HUES64 (cell line): ENCODE results near the gene ANK3.

Source experiments
- H3K27ac ChIP-seq: 2 replicates; pipeline ENCODE4 v1.7.0; 2013; ENCODE audit warnings: low read depth, low read length, inconsistent platforms
- H3K27me3 ChIP-seq: 2 replicates; pipeline ENCODE4 v1.6.1; 2013; ENCODE audit warnings: mild to moderate bottlenecking, low read length; ENCODE audit not compliant: insufficient read depth
- H3K36me3 ChIP-seq: 2 replicates; pipeline ENCODE4 v1.6.1; 2013; ENCODE audit warnings: mild to moderate bottlenecking, low read length; ENCODE audit not compliant: insufficient read depth
- H3K4me1 ChIP-seq: 2 replicates; pipeline ENCODE4 v1.6.1; 2013; ENCODE audit warnings: mild to moderate bottlenecking, low read length, moderate library complexity; ENCODE audit not compliant: insufficient read depth
- H3K4me3 ChIP-seq: 2 replicates; pipeline ENCODE4 v1.5.1; 2013; ENCODE audit warnings: mild to moderate bottlenecking, low read length, moderate library complexity
- H3K9ac ChIP-seq: 2 replicates; pipeline ENCODE4 v1.6.1; 2013; ENCODE audit warnings: mild to moderate bottlenecking, low read depth, low read length
- H3K9me3 ChIP-seq: 2 replicates; pipeline ENCODE4 v1.6.1; 2013; ENCODE audit warnings: low read depth, low read length; ENCODE audit not compliant: insufficient read depth
- WGBS: fragments of 150-250, 120-280 bp; methylation state at CpG from one replicate; pipeline ENCODE4 v1.1.7; 2013; ENCODE audit warnings: missing lambda C conversion rate; 5-methylcytosine and 5-hydroxymethylcytosine counted together

The ANK3 gene

GRCh38 chr10:60107308-60107976 lies 282.2 kb downstream of the ANK3 start:
- H3K36me3 ChIP-seq = peaks cover 34% of the 10 kb centered on the region
- WGBS = 89% methylated on average over 5 of the region's 5 CpGs
- H3K27me3 ChIP-seq = no peaks in the 10 kb centered on the region
- H3K9me3 ChIP-seq = no peaks in the 10 kb centered on the region
- H3K4me1 ChIP-seq = no peaks in the 10 kb centered on the region
- no peak overlapping the region for H3K27ac ChIP-seq
- H3K9ac ChIP-seq = no peak overlapping the region
- no peak overlapping the region for H3K4me3 ChIP-seq

DNA sequence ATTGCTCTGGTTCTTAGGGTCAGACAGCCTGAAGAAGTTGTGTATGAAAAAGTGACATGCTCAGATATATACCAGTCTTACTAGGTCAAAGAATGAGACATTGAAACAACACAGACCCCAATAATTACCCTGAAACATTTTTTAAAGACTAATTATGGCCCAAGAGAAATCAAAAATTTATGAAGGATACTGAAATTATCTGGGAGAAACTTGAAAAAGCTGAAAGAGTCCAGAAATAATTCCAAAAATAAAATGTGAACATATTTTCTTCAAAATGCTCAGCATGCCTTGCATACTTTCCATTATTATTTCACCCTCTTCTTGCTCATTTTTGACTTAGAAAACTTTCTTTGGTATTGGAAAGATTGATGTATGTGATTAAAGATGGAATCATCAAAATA lies 284.4 kb downstream of the ANK3 start:
- no peak overlapping the region for H3K27ac ChIP-seq
- no peak overlapping the region for H3K9ac ChIP-seq
- peaks cover 34% of the 10 kb centered on the region for H3K36me3 ChIP-seq
- no peaks in the 10 kb centered on the region for H3K4me1 ChIP-seq
- H3K27me3 ChIP-seq = no peaks in the 10 kb centered on the region
- no peaks in the 10 kb centered on the region for H3K9me3 ChIP-seq
- H3K4me3 ChIP-seq = no peak overlapping the region

DNA sequence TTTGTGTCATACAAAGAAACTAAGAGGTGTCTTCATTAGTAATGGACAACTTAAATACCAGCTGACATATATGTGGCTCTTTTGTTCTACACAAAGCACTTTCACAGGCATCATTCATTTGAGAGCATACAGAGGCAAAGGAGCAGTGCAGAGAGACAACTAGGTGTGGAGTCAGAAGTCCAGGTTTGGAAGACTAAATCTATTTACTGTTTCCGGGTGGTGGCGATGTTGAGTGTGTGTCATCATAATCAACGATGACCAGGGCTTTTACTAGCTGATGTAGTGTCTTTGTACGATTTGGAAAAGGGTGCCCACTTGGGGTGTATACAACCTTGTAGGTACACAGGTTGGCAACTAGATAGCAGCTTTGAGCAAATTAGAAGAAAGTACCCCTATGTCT lies 287.9 kb downstream of the ANK3 start:
- Histone ChIP-seq H3K9me3 (no peaks in the 10 kb centered on the region), H3K4me3 (no peak overlapping the region), H3K9ac (no peak overlapping the region), H3K27ac (no peak overlapping the region), H3K36me3 (peaks cover 25% of the 10 kb centered on the region), H3K4me1 (no peaks in the 10 kb centered on the region; the same call in 1 of the 2 replicates), H3K27me3 (no peaks in the 10 kb centered on the region)
- WGBS = 92% methylated on average over 4 of the region's 4 CpGs

DNA sequence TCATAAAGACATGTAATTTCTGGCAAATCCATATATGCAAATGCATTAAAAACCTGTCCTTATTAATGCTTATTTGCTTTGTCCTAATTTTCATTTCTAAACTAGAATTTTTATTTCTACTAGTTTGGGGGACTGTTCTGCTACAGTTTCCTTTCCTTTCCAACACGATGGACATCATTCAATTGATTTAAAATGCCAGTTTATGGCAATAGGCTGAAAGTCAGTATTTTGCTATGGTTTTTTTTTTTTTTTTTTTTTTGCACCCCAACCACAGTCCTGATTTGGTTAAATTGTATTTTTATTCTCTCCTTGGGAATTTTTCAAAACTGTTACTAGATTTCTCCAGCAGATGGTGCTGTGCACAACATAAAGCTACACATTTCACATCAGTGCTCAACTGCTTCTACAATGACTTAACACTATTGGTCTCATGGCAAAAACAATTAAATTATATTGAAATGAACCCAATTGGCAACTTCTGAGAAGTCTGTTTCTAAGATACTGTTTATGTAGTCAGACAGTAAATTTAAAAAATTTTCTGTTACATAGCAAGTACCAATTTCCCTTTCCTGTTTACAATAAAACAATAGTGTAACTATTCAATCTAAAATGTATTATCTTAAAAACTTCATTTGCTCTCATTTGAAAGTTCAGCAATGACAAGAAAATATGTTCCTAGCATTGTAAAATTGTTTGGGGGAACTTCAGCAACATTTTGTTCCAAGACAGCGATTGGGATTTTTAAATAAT lies 289.5 kb downstream of the ANK3 start:
- peaks cover 17% of the 10 kb centered on the region for H3K36me3 ChIP-seq
- H3K4me3 ChIP-seq = no peak overlapping the region
- H3K4me1 ChIP-seq = no peaks in the 10 kb centered on the region; the same call in 1 of the 2 replicates
- no peak overlapping the region for H3K27ac ChIP-seq
- no peaks in the 10 kb centered on the region for H3K27me3 ChIP-seq
- no peaks in the 10 kb centered on the region for H3K9me3 ChIP-seq
- H3K9ac ChIP-seq = no peak overlapping the region
- WGBS = 100% methylated on average over 1 of the region's 2 CpGs

DNA sequence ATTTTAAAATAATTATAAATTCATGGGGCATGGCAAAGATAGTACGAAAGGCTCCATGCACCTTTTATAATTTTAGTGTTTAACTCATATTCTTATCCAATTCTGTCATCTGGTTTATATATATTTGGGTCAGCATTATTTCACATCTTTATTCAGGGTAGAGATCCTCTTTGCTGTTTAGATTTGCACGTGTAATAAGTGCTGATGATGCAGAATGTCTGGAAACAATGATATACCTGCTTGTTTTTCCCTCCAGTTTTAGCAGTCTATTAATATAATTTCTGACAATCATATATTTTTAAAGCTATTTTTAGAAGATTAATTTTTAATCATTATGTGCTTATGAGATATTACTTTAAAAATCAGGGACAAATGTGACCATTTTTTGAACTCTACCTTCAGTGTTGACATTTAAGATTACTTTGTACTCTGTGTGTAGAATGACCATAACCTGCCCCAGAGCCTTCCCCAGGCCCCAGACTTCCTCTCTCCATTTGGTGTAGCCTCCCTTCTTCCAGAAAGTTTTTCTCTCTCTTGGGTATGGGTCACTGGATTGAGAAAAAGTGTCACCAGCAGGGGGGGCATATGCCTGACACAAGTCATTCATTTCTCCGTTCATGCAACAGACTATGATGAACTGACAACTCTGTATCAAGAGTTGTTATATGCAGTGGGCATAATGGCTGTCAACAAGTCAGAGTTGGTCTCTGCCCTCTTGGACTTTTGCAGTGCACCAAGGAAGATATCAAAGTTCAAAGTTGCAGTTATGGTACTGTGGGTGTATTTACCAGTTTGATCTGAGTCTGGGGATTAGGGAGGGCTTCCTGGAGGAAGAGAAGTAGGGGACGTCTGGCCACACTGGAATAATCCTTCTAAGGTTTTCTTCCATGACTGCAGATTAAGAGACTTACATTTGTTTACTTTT lies 290.7 kb downstream of the ANK3 start:
- Histone ChIP-seq H3K9me3 (no peaks in the 10 kb centered on the region), H3K27me3 (no peaks in the 10 kb centered on the region), H3K9ac (no peak overlapping the region), H3K27ac (no peak overlapping the region), H3K36me3 (peaks cover 8% of the 10 kb centered on the region; the same call in 1 of the 2 replicates), H3K4me3 (no peak overlapping the region), H3K4me1 (no peaks in the 10 kb centered on the region; the same call in 1 of the 2 replicates)
- 92% methylated on average over 2 of the region's 4 CpGs for WGBS

GRCh38 chr10:60096761-60097513 lies 292.7 kb downstream of the ANK3 start:
- 83% methylated on average over 5 of the region's 5 CpGs for WGBS
- H3K9ac ChIP-seq = no peak overlapping the region
- no peak overlapping the region for H3K27ac ChIP-seq
- no peaks in the 10 kb centered on the region; the same call in 1 of the 2 replicates for H3K4me1 ChIP-seq
- peaks cover 4% of the 10 kb centered on the region; the same call in 1 of the 2 replicates for H3K36me3 ChIP-seq
- H3K9me3 ChIP-seq = no peaks in the 10 kb centered on the region
- no peak overlapping the region for H3K4me3 ChIP-seq
- H3K27me3 ChIP-seq = no peaks in the 10 kb centered on the region

DNA sequence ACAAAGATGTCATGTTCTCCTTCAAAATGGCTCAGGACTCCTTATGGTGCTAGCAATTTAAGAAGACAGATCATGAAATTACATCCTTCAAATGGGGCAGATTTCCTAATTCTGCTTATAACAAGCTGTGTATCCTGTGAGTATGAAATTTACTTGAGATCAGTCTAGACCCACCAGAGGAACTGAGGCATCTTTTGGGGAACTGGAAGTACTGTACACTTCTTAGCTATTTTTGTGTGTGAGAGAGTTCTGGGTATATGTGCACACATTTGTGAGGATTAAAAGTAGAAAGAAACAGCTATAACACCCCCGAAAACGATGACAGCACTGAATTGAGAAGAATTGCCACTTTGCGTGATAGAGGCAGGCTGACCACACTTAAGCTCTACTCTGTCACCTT lies 296.4 kb downstream of the ANK3 start:
- no peaks in the 10 kb centered on the region for H3K27me3 ChIP-seq
- 96% methylated on average over 3 of the region's 3 CpGs for WGBS
- H3K9ac ChIP-seq = no peak overlapping the region
- no peak overlapping the region for H3K4me3 ChIP-seq
- H3K27ac ChIP-seq = no peak overlapping the region
- no peaks in the 10 kb centered on the region for H3K9me3 ChIP-seq
- H3K4me1 ChIP-seq = no peaks in the 10 kb centered on the region; the same call in 1 of the 2 replicates
- H3K36me3 ChIP-seq = no peaks in the 10 kb centered on the region; the same call in 1 of the 2 replicates

DNA sequence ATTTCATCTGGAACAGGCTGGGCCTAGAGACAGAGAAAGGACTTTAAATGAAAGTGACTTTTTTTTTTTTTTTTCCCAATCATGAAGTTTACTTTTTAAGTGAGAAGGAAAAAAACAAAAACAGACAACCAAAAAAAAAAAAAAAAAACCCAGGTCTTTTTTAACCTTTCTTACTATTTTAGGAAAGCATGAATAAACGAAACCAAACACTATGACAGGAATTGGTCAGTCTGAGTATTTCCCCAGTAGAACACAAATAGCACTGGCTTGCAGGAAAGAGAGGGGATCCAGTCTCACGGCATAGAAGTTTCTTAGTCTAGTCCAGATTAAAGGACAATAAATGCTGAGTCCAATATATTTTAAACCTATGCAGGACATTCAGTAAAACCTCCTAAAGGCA lies 302.8 kb downstream of the ANK3 start:
- WGBS = 90% methylated on average over 2 of the region's 2 CpGs
- Histone ChIP-seq H3K4me1 (peaks cover 18% of the 10 kb centered on the region), H3K36me3 (peaks cover 38% of the 10 kb centered on the region), H3K27me3 (no peaks in the 10 kb centered on the region), H3K4me3 (no peak overlapping the region), H3K9ac (no peak overlapping the region), H3K9me3 (no peaks in the 10 kb centered on the region), H3K27ac (no peak overlapping the region)

GRCh38 chr10:60086421-60086820 lies 303.3 kb downstream of the ANK3 start:
- Histone ChIP-seq H3K36me3 (peaks cover 40% of the 10 kb centered on the region), H3K9me3 (no peaks in the 10 kb centered on the region), H3K27me3 (no peaks in the 10 kb centered on the region), H3K27ac (no peak overlapping the region), H3K9ac (no peak overlapping the region), H3K4me1 (peaks cover 18% of the 10 kb centered on the region), H3K4me3 (no peak overlapping the region)
- WGBS = 97% methylated on average over 4 of the region's 4 CpGs

DNA sequence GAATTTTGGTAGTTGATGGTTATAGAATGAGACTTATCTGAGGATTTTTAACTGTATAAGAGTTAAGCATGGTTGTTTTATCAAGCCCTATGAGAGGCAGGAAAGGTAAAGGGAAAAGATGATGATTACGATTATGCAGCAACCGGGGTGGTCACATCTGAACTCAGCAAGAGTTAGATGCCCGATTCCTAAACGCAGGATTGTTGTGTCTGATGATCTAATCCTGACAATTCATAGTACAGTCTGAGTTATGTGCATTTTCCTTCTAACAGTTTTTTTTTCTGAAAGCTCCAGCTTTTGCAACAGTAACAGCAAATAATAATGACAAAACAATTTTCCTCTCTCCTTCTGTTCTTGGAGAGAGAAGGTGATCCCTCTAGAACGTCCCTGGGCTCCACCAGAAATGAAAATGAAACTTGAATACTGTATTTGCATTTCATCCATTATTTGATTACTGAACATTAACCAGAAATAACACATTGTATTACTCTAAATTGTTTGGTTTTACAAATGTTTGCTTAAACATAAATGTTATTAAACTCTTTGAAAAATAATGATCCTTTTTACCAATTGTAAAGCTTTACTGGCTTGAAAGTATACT lies 306.8 kb downstream of the ANK3 start:
- WGBS = 69% methylated on average over 4 of the region's 5 CpGs
- Histone ChIP-seq H3K27me3 (no peaks in the 10 kb centered on the region), H3K9me3 (no peaks in the 10 kb centered on the region), H3K36me3 (peaks cover 55% of the 10 kb centered on the region), H3K4me1 (peaks cover 18% of the 10 kb centered on the region), H3K27ac (peak overlapping the region; percentile 7; the same call in 1 of the 2 replicates), H3K9ac (no peak overlapping the region), H3K4me3 (no peak overlapping the region)
